CD8-positive, alpha-beta memory T cell (primary cell): Measurements from ENCODE around the gene YBX1. TPM values are rescaled to one million over a fixed set of nuclear protein-coding genes. Genes with fewer than 3 reads are reported as not detected.
A peak's percentile ranks its signal among the peaks of the same experiment; 100 is the strongest.
"Not testable (repeated sequence)": the region's sequence is repeated elsewhere in the genome, so short reads cannot be mapped to it uniquely, and the experiment has no call there.

Experiments used
- CTCF ChIA-PET: fragments of 350-600 bp; sonication (Branson Sonifier 250); formaldehyde crosslinking; loops from one replicate; lab custom pipeline; 2021; ENCODE audit warnings: antibody characterized with exemption; lab: Charles Lee
- POLR2A ChIA-PET: fragments of 350-600 bp; sonication (Branson Sonifier 250); formaldehyde crosslinking; loops from one replicate; lab custom pipeline; 2021; ENCODE audit warnings: antibody characterized with exemption; lab: Charles Lee
- DNase-seq, 5 donors: peaks; one replicate each; pipeline versions ENCODE4 v3.0.0 to v3.0.0-alpha.2; 2020 to 2022; ENCODE audit warnings: mixed read lengths in 1 of 5
- H3K27ac ChIP-seq: one replicate; pipeline ENCODE4 v1.7.0; 2013; ENCODE audit warnings: low read depth, mild to moderate bottlenecking, low read length, moderate library complexity
- H3K27me3 ChIP-seq: 2 replicates; pipeline ENCODE4 v1.7.0; 2013; ENCODE audit warnings: low read length, mild to moderate bottlenecking; ENCODE audit not compliant: insufficient read depth, poor library complexity, severe bottlenecking
- H3K36me3 ChIP-seq: 2 replicates; pipeline ENCODE4 v1.7.0; 2013; ENCODE audit warnings: mild to moderate bottlenecking, low read length, moderate library complexity; ENCODE audit not compliant: insufficient read depth
- H3K4me1 ChIP-seq: 2 replicates; pipeline ENCODE4 v1.7.0; 2013; ENCODE audit warnings: mild to moderate bottlenecking, low read length, moderate library complexity; ENCODE audit not compliant: insufficient read depth
- H3K4me3 ChIP-seq: 2 replicates; pipeline ENCODE4 v1.7.0; 2013; ENCODE audit warnings: mild to moderate bottlenecking, low read length
- H3K9me3 ChIP-seq: 2 replicates; pipeline ENCODE4 v1.7.0; 2013; ENCODE audit warnings: mild to moderate bottlenecking, low read length
- H3K27ac Mint-ChIP-seq, 8 donors: one replicate each; pipeline ENCODE4 v1.8.0; 2020 to 2021; ENCODE audit warnings: mixed read lengths in 8 of 8, mild to moderate bottlenecking in 6 of 8, inconsistent platforms in 3 of 8, moderate library complexity in 3 of 8
- H3K27me3 Mint-ChIP-seq, 2 donors: one replicate each; pipeline ENCODE4 v1.8.0; 2020 to 2021; ENCODE audit warnings: mixed read lengths in 2 of 2, mild to moderate bottlenecking in 1 of 2, moderate library complexity in 1 of 2
- H3K36me3 Mint-ChIP-seq, 3 donors: one replicate each; pipeline ENCODE4 v1.8.0; 2020 to 2021; ENCODE audit warnings: mixed read lengths in 3 of 3, inconsistent platforms in 1 of 3, mild to moderate bottlenecking in 1 of 3
- H3K4me1 Mint-ChIP-seq, 3 donors: one replicate each; pipeline ENCODE4 v1.8.0; 2020 to 2021; ENCODE audit warnings: mixed read lengths in 3 of 3, inconsistent platforms in 1 of 3, mild to moderate bottlenecking in 1 of 3
- H3K4me3 Mint-ChIP-seq, 7 donors: one replicate each; pipeline ENCODE4 v1.8.0; 2020 to 2021; ENCODE audit warnings: mixed read lengths in 7 of 7, mild to moderate bottlenecking in 6 of 7, moderate library complexity in 4 of 7, inconsistent platforms in 2 of 7
- H3K9me3 Mint-ChIP-seq, 5 donors: one replicate each; pipeline ENCODE4 v1.8.0; 2020 to 2022; ENCODE audit warnings: mixed read lengths in 5 of 5, mild to moderate bottlenecking in 3 of 5, moderate library complexity in 2 of 5, inconsistent platforms in 1 of 5
- polyA plus RNA-seq: library from polyadenylated mRNA; unstranded; fragments of 300-500 nt; fragmentation: Illumina TruSeq; gene quantifications from one replicate; pipeline ENCODE4 v1.2.3, GENCODE V29; 2021
- total RNA-seq, 2 experiments: library from RNA; stranded (reverse); gene quantifications; one replicate each; pipeline ENCODE4 v1.2.3, GENCODE V29; 2021

YBX1 gene
- total and polyA plus RNA-seq, 3 experiments from 2014 or later = 99.0 to 1,379 (median 1,366) TPM

GRCh38 chr1:42746436-42747105, 64.4 kb downstream of the YBX1 start:
- CTCF ChIA-PET = interaction anchor here (0.7 to 2.0 kb wide), 8 partner anchors 11 to 402 kb away, joined by 3 to 10 read pairs (median 3); partner anchors contain the start of gene C1orf50
- no peak overlapping the region for H3K27ac ChIP-seq

GRCh38 chr1:42747125-42747524, 64.9 kb downstream of the YBX1 start:
- Mint-ChIP-seq H3K27me3 (no peaks in the 10 kb centered on the region), H3K36me3 (peaks cover 12 to 52% (median 20%) of the 10 kb centered on the region in 3 donors), H3K9me3 (peaks cover 0 to 2% (median 0%) of the 10 kb centered on the region in 5 donors), H3K27ac (peak overlapping the region in 1 of 8 donors; percentile 65), H3K4me3 (no peak overlapping the region), H3K4me1 (no peaks in the 10 kb centered on the region)
- Histone ChIP-seq H3K4me1 (no peaks in the 10 kb centered on the region), H3K27ac (no peak overlapping the region), H3K27me3 (no peaks in the 10 kb centered on the region), H3K9me3 (no peaks in the 10 kb centered on the region), H3K4me3 (no peak overlapping the region), H3K36me3 (peaks cover 17% of the 10 kb centered on the region)
- POLR2A ChIA-PET = no interaction called here
- CTCF ChIA-PET = interaction anchor here (0.7 to 2.0 kb wide), 7 partner anchors 11 to 403 kb away, joined by 3 to 10 read pairs (median 3); partner anchors contain the start of gene C1orf50
- peak; percentile 16 to 63 (median 33) for DNase-seq

More at GRCh38 chr1:42746436-42747105, 64.4 kb downstream of the YBX1 start:
- Mint-ChIP-seq H3K27ac (peak overlapping the region in 1 of 8 donors; percentile 65), H3K4me1 (no peaks in the 10 kb centered on the region), H3K4me3 (no peak overlapping the region), H3K36me3 (peaks cover 6 to 47% (median 16%) of the 10 kb centered on the region in 3 donors), H3K9me3 (peaks cover 0 to 1% (median 0%) of the 10 kb centered on the region in 5 donors), H3K27me3 (no peaks in the 10 kb centered on the region)
- no peak for DNase-seq
- no peaks in the 10 kb centered on the region for H3K9me3 ChIP-seq
- no peaks in the 10 kb centered on the region for H3K27me3 ChIP-seq
- H3K36me3 ChIP-seq = peaks cover 12% of the 10 kb centered on the region
- H3K4me3 ChIP-seq = no peak overlapping the region
- POLR2A ChIA-PET = no interaction called here
- H3K4me1 ChIP-seq = no peaks in the 10 kb centered on the region

GRCh38 chr1:42748021-42748420, 65.8 kb downstream of the YBX1 start:
- Mint-ChIP-seq H3K9me3 (peaks cover 0 to 2% (median 0%) of the 10 kb centered on the region in 5 donors), H3K27ac (peak overlapping the region in 2 of 8 donors; percentile 2 to 33), H3K4me3 (no peak overlapping the region), H3K4me1 (no peaks in the 10 kb centered on the region), H3K27me3 (no peaks in the 10 kb centered on the region), H3K36me3 (peaks cover 17 to 61% (median 26%) of the 10 kb centered on the region in 3 donors)
- Histone ChIP-seq H3K27ac (no peak overlapping the region), H3K4me3 (no peak overlapping the region), H3K27me3 (no peaks in the 10 kb centered on the region), H3K4me1 (no peaks in the 10 kb centered on the region), H3K36me3 (peaks cover 25% of the 10 kb centered on the region), H3K9me3 (no peaks in the 10 kb centered on the region)
- CTCF ChIA-PET = interaction anchor here (1.5 kb wide), 1 partner anchor 19 kb away, joined by 3 read pairs; the partner anchor contains the start of gene C1orf50
- no peak for DNase-seq
- POLR2A ChIA-PET = no interaction called here

- CTCF ChIA-PET = no interaction called here
- Histone ChIP-seq H3K4me3 (no peak overlapping the region), H3K27me3 (no peaks in the 10 kb centered on the region), H3K27ac (no peak overlapping the region), H3K9me3 (no peaks in the 10 kb centered on the region), H3K36me3 (peaks cover 29% of the 10 kb centered on the region), H3K4me1 (no peaks in the 10 kb centered on the region)
- no peak for DNase-seq
- H3K36me3 Mint-ChIP-seq = peaks cover 17 to 66% (median 26%) of the 10 kb centered on the region in 3 donors
- no peak overlapping the region for H3K4me3 Mint-ChIP-seq
- no peaks in the 10 kb centered on the region for H3K4me1 Mint-ChIP-seq
- H3K27ac Mint-ChIP-seq = peak overlapping the region in 4 of 8 donors; percentile 0 to 86 (median 48)
- no peaks in the 10 kb centered on the region for H3K27me3 Mint-ChIP-seq
- POLR2A ChIA-PET = no interaction called here
- peaks cover 0 to 2% (median 0%) of the 10 kb centered on the region in 5 donors for H3K9me3 Mint-ChIP-seq
Observed at GRCh38 chr1:42748461-42749410, 66.5 kb downstream of the YBX1 start.

GRCh38 chr1:42750041-42750440, 67.8 kb downstream of the YBX1 start:
- no peaks in the 10 kb centered on the region for H3K4me1 Mint-ChIP-seq
- Histone ChIP-seq H3K4me1 (no peaks in the 10 kb centered on the region), H3K36me3 (peaks cover 38% of the 10 kb centered on the region), H3K4me3 (no peak overlapping the region), H3K27ac (no peak overlapping the region), H3K27me3 (no peaks in the 10 kb centered on the region), H3K9me3 (no peaks in the 10 kb centered on the region)
- no peak for DNase-seq
- H3K9me3 Mint-ChIP-seq = peaks cover 0 to 2% (median 0%) of the 10 kb centered on the region in 5 donors
- H3K4me3 Mint-ChIP-seq = no peak overlapping the region
- H3K27ac Mint-ChIP-seq = peak overlapping the region in 1 of 8 donors; percentile 74
- POLR2A ChIA-PET = no interaction called here
- H3K36me3 Mint-ChIP-seq = peaks cover 21 to 79% (median 34%) of the 10 kb centered on the region in 3 donors
- no peaks in the 10 kb centered on the region for H3K27me3 Mint-ChIP-seq
- CTCF ChIA-PET = no interaction called here

GRCh38 chr1:42751511-42752070, 69.4 kb downstream of the YBX1 start:
- H3K4me3 ChIP-seq, H3K27me3 ChIP-seq, CTCF ChIA-PET, H3K4me3 Mint-ChIP-seq, H3K27me3 Mint-ChIP-seq, H3K9me3 ChIP-seq, POLR2A ChIA-PET, H3K4me1 ChIP-seq, H3K27ac ChIP-seq, H3K4me1 Mint-ChIP-seq, H3K9me3 Mint-ChIP-seq, DNase-seq: not testable (repeated sequence)
- Mint-ChIP-seq H3K36me3 (peaks cover 21 to 84% (median 38%) of the 10 kb centered on the region in 3 donors), H3K27ac (peak overlapping the region in 2 of 8 donors; percentile 5 to 76)
- H3K36me3 ChIP-seq = peaks cover 44% of the 10 kb centered on the region

- CTCF ChIA-PET = interaction anchor here (0.8 kb wide), 1 partner anchor 15 kb away, joined by 3 read pairs; the partner anchor contains the start of genes C1orf50 and P3H1
- Mint-ChIP-seq H3K9me3 (peaks cover 0 to 2% (median 0%) of the 10 kb centered on the region in 5 donors), H3K27ac (peak overlapping the region in 2 of 8 donors; percentile 47 to 56), H3K36me3 (peaks cover 27 to 84% (median 41%) of the 10 kb centered on the region in 3 donors), H3K4me3 (no peak overlapping the region), H3K4me1 (peaks cover 0 to 4% (median 3%) of the 10 kb centered on the region in 3 donors), H3K27me3 (no peaks in the 10 kb centered on the region)
- Histone ChIP-seq H3K9me3 (no peaks in the 10 kb centered on the region), H3K27me3 (no peaks in the 10 kb centered on the region), H3K27ac (no peak overlapping the region), H3K4me1 (no peaks in the 10 kb centered on the region), H3K4me3 (no peak overlapping the region), H3K36me3 (peaks cover 47% of the 10 kb centered on the region)
- no peak for DNase-seq
- POLR2A ChIA-PET = no interaction called here
Observed at GRCh38 chr1:42752284-42752683, 70.1 kb downstream of the YBX1 start.
